ENCODE measurements around the gene NR4A1.
A peak's percentile ranks its signal among the peaks of the same experiment; 100 is the strongest.

Gene NR4A1

DNA sequence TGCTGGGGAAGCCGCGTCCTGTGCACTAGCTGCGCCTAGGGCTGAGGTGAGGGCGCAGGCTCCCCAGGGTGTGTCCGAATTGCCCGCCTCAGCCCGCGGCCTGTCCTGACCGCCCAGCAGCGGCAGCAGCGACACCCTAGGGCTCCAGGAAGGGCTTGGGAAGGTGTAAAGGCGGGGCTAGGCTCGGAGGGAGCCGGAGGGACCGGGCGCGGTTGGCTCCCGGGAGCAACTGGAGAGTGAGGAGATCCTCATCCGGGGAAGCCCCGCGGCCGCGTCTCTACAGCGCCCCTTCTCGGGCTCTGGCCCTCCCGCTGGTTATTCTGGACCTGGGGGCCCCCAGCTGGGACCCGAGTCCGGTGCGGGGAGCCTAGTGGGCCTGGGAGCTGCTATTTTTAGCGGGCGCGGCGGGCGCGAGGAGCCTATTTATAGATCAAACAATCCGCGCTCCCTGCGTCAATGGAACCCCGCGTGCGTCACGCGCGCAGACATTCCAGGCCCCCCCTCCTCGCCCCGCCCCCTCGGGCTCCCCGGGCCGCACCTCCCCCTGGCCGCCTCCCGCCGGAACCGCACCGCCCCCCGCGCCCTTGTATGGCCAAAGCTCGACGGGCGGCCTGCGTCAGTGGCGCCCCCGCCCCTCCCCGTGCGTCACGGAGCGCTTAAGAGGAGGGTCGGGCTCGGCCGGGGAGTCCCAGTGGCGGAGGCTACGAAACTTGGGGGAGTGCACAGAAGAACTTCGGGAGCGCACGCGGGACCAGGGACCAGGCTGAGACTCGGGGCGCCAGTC lies at the start of gene NR4A1:
TSS of gene NR4A1 (plus strand) at position 685 of the 784 bp plus-strand sequence. CDS start 2,887 bp downstream, outside the sequence.
- H3K4me1 ChIP-seq (ENCODE audit: insufficient read depth, poor library complexity, severe bottlenecking): peaks cover 7% of the 10 kb centered on the region
- ATAC-seq (ENCODE audit: low read depth): peak; percentile 74
- no peaks in the 10 kb centered on the region for H3K9me3 ChIP-seq (ENCODE audit: severe bottlenecking)
- H3K36me3 ChIP-seq (ENCODE audit: low read depth): no peaks in the 10 kb centered on the region
- H3K4me3 ChIP-seq (ENCODE audit: severe bottlenecking): peak within 1 kb of the TSS; percentile 64
- peak; percentile 93 for DNase-seq (ENCODE audit: low spot score)
- TF ChIP-seq CTCF (IDR thresholded peaks at IDR 0.05; ENCODE audit: poor library complexity, severe bottlenecking): peak; percentile 34
- H3K27ac ChIP-seq (ENCODE audit: poor library complexity, severe bottlenecking): peak within 1 kb of the TSS; percentile 45
- no peaks in the 10 kb centered on the region for H3K27me3 ChIP-seq (ENCODE audit: insufficient read depth, poor library complexity, severe bottlenecking)

- Histone ChIP-seq H3K27ac (ENCODE audit: poor library complexity, severe bottlenecking) (no peak overlapping the region), H3K27me3 (ENCODE audit: insufficient read depth, poor library complexity, severe bottlenecking) (peaks cover 25% of the 10 kb centered on the region), H3K4me1 (ENCODE audit: insufficient read depth, poor library complexity, severe bottlenecking) (no peaks in the 10 kb centered on the region), H3K9me3 (ENCODE audit: severe bottlenecking) (no peaks in the 10 kb centered on the region), H3K36me3 (ENCODE audit: low read depth) (no peaks in the 10 kb centered on the region), H3K4me3 (ENCODE audit: severe bottlenecking) (no peak overlapping the region)
- DNase-seq (ENCODE audit: low spot score) (no peak), ATAC-seq (ENCODE audit: low read depth) (no peak)
- no peak for TF ChIP-seq CTCF (IDR thresholded peaks at IDR 0.05; ENCODE audit: poor library complexity, severe bottlenecking)
These were observed 48.2 kb upstream of the NR4A1 start for GRCh38 chr12:52003016-52003550.

DNA sequence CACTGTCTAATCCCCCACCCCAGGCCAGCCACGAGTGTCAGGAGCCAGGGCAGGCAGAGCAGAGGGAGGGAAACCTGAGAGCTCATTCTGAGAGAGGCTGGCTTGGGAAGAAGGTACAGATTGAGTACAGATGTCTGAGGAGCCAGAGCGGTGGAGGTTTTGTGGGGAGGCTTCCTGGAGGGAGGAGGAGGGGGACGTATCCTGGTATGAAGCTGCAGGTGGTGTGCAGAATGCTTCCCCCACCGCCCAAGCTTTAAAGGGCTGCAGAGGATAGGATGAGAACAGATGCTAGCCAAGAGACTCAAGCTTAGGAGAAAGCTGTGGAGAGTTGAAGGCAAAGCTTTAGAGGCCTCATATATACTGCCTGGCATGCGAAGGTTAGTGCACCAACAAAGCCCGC lies 47.7 kb upstream of the NR4A1 start:
- Histone ChIP-seq H3K4me3 (ENCODE audit: severe bottlenecking) (no peak overlapping the region), H3K36me3 (ENCODE audit: low read depth) (no peaks in the 10 kb centered on the region), H3K27ac (ENCODE audit: poor library complexity, severe bottlenecking) (no peak overlapping the region), H3K9me3 (ENCODE audit: severe bottlenecking) (no peaks in the 10 kb centered on the region), H3K27me3 (ENCODE audit: insufficient read depth, poor library complexity, severe bottlenecking) (peaks cover 28% of the 10 kb centered on the region), H3K4me1 (ENCODE audit: insufficient read depth, poor library complexity, severe bottlenecking) (no peaks in the 10 kb centered on the region)
- DNase-seq (ENCODE audit: low spot score) (no peak), ATAC-seq (ENCODE audit: low read depth) (no peak)
- TF ChIP-seq CTCF (IDR thresholded peaks at IDR 0.05; ENCODE audit: poor library complexity, severe bottlenecking): no peak

DNA sequence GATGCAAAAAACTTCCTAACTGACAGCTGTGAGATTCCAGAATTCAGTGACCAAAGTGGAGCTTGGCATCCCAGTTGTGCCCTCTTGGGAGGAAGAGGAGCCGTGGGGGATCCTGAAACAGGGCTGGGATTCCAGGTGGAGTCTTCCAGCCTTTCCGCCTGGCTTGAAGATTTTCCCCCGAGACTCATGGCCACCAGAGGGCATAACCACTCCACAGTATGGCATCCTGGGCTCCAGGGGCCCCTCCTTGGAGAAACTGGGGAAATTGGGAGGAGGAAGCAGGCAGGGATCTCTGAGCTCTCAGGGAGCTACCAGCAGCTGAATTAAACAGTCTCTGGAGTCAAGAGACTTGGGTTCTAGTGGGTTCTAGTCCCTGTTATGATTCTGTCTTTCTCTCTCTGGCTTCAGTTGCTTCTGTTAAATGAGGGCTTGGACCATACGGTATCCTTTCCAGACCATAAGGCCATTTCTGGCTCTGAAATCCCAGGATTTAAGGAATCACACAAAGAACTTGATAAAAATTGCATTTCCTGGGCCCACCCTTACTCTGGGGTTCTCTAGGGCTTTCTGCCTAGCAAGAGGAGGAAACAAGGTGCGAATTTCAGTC lies 47.1 kb upstream of the NR4A1 start:
- no peaks in the 10 kb centered on the region for H3K4me1 ChIP-seq (ENCODE audit: insufficient read depth, poor library complexity, severe bottlenecking)
- DNase-seq (ENCODE audit: low spot score) (no peak), ATAC-seq (ENCODE audit: low read depth) (peak; percentile 55)
- no peaks in the 10 kb centered on the region for H3K9me3 ChIP-seq (ENCODE audit: severe bottlenecking)
- H3K27ac ChIP-seq (ENCODE audit: poor library complexity, severe bottlenecking): no peak overlapping the region
- peaks cover 28% of the 10 kb centered on the region for H3K27me3 ChIP-seq (ENCODE audit: insufficient read depth, poor library complexity, severe bottlenecking)
- peak; percentile 71 for TF ChIP-seq CTCF (IDR thresholded peaks at IDR 0.05; ENCODE audit: poor library complexity, severe bottlenecking)
- no peak overlapping the region for H3K4me3 ChIP-seq (ENCODE audit: severe bottlenecking)
- H3K36me3 ChIP-seq (ENCODE audit: low read depth): no peaks in the 10 kb centered on the region

All from RWPE2 (cell line).